IMR-90 (cell line): ENCODE measurements around the gene GPR84. TPM values are rescaled to one million over a fixed set of nuclear protein-coding genes. Genes with fewer than 3 reads are reported as not detected.

Experiments
- ATAC-seq: fragments of 200-7000 bp; cut with Tn5 transposase; 2 replicates; pipeline ENCODE4 v1.9.1; 2020; ENCODE audit warnings: low read depth, mild to moderate bottlenecking, moderate library complexity
- BruUV-seq: library from RNA; stranded (reverse); fragments of 400-500 nt; replicated peaks from 2 replicates; lab custom pipeline; 2021; lab: Mats Ljungman, UMichigan
- CTCF ChIA-PET: fragments of 300-600 bp; formaldehyde crosslinking; extraction: SDS; loops from one replicate; lab custom pipeline; 2021; ENCODE audit warnings: antibody characterized with exemption; lab: Yijun Ruan, JAX
- POLR2A ChIA-PET: fragments of 300-600 bp; sonication (Branson Sonifier 250); formaldehyde crosslinking; loops from one replicate; lab custom pipeline; 2022; ENCODE audit warnings: antibody characterized with exemption; ENCODE audit not compliant: unreplicated experiment; lab: Charles Lee
- DNase-seq: peaks from one replicate; pipeline ENCODE4 v3.0.0; 2013
- H2AFZ ChIP-seq: replicated peaks from 2 replicates; pipeline ENCODE3; 2013; ENCODE audit warnings: low read length, mild to moderate bottlenecking; ENCODE audit not compliant: poor library complexity
- H2AK5ac ChIP-seq: 2 replicates; pipeline ENCODE4 v1.6.1; 2013; ENCODE audit warnings: low read depth, low read length, inconsistent platforms
- H2AK9ac ChIP-seq: replicated peaks from 2 replicates; pipeline ENCODE3; 2013; ENCODE audit warnings: mild to moderate bottlenecking, low read depth, low read length, moderate library complexity; ENCODE audit not compliant: poor library complexity
- H2BK120ac ChIP-seq: 2 replicates; pipeline ENCODE4 v1.6.1; 2013; ENCODE audit warnings: low read depth, low read length, inconsistent platforms
- H2BK15ac ChIP-seq: 3 replicates; pipeline ENCODE4 v1.6.1; 2013; ENCODE audit warnings: low read depth, low read length, inconsistent platforms
- H2BK20ac ChIP-seq: 2 replicates; pipeline ENCODE4 v1.6.1; 2013; ENCODE audit warnings: low read depth, mild to moderate bottlenecking, inconsistent platforms, low read length, moderate library complexity
- H2BK5ac ChIP-seq: 2 replicates; pipeline ENCODE4 v1.6.1; 2013; ENCODE audit warnings: mild to moderate bottlenecking, low read depth, low read length, inconsistent platforms; ENCODE audit not compliant: poor library complexity, severe bottlenecking
- H3K14ac ChIP-seq: replicated peaks from 2 replicates; pipeline ENCODE4 v1.6.1; 2013; ENCODE audit warnings: low read depth, low read length, inconsistent platforms
- H3K18ac ChIP-seq: 2 replicates; pipeline ENCODE4 v1.6.1; 2013; ENCODE audit warnings: low read depth, low read length, control low read depth
- H3K23ac ChIP-seq: 2 replicates; pipeline ENCODE4 v1.6.1; 2013; ENCODE audit warnings: low read depth, low read length, inconsistent platforms
- H3K27ac ChIP-seq: 2 replicates; pipeline ENCODE4 v1.5.1; 2013; ENCODE audit warnings: mild to moderate bottlenecking, control low read depth, low read length; ENCODE audit not compliant: insufficient read depth
- H3K27me3 ChIP-seq: 2 replicates; pipeline ENCODE4 v1.6.1; 2013; ENCODE audit warnings: low read length; ENCODE audit not compliant: control insufficient read depth, insufficient read depth
- H3K36me3 ChIP-seq: 2 replicates; pipeline ENCODE4 v1.6.1; 2013; ENCODE audit warnings: low read length, mixed read lengths; ENCODE audit not compliant: control insufficient read depth, insufficient read depth
- H3K4ac ChIP-seq: 2 replicates; pipeline ENCODE4 v1.6.1; 2013; ENCODE audit warnings: low read depth, low read length, inconsistent platforms
- H3K4me1 ChIP-seq: 2 replicates; pipeline ENCODE4 v1.6.1; 2013; ENCODE audit warnings: low read length, mixed read lengths; ENCODE audit not compliant: control insufficient read depth, insufficient read depth
- H3K4me2 ChIP-seq: 2 replicates; pipeline ENCODE4 v1.6.1; 2013; ENCODE audit warnings: low read depth, mild to moderate bottlenecking, control low read depth, low read length, moderate library complexity
- H3K4me3 ChIP-seq: 2 replicates; pipeline ENCODE4 v1.5.1; 2013; ENCODE audit warnings: low read depth, mild to moderate bottlenecking, control low read depth, low read length, moderate library complexity; ENCODE audit not compliant: insufficient read depth
- H3K56ac ChIP-seq: 2 replicates; pipeline ENCODE4 v1.6.1; 2013; ENCODE audit warnings: low read length, inconsistent platforms; ENCODE audit not compliant: insufficient read depth; ENCODE audit errors: extremely low read depth
- H3K79me1 ChIP-seq, 2 experiments: 2 replicates each; pipeline ENCODE4 v1.6.1; 2013; ENCODE audit warnings: low read length in 2 of 2, inconsistent platforms in 1 of 2, low read depth in 1 of 2
- H3K9ac ChIP-seq: 2 replicates; pipeline ENCODE4 v1.6.1; 2013; ENCODE audit warnings: low read depth, low read length, control low read depth
- H3K9me1 ChIP-seq: 2 replicates; pipeline ENCODE4 v1.6.1; 2013; ENCODE audit warnings: low read length, inconsistent platforms; ENCODE audit not compliant: insufficient read depth
- H3K9me3 ChIP-seq: 2 replicates; pipeline ENCODE4 v1.6.1; 2013; ENCODE audit warnings: low read length; ENCODE audit not compliant: control insufficient read depth, insufficient read depth
- H4K20me1 ChIP-seq: 2 replicates; pipeline ENCODE4 v1.6.1; 2013; ENCODE audit warnings: low read length, inconsistent platforms; ENCODE audit not compliant: insufficient read depth
- H4K5ac ChIP-seq: 2 replicates; pipeline ENCODE4 v1.6.1; 2013; ENCODE audit warnings: mild to moderate bottlenecking, low read depth, low read length, control low read depth
- H4K8ac ChIP-seq, 2 experiments: 2 replicates each; pipeline ENCODE4 v1.6.1; 2013; ENCODE audit warnings: low read depth in 2 of 2, low read length in 2 of 2, control low read depth in 1 of 2, inconsistent platforms in 1 of 2
- H4K91ac ChIP-seq: 2 replicates; pipeline ENCODE4 v1.6.1; 2013; ENCODE audit warnings: low read depth, low read length, inconsistent platforms; ENCODE audit not compliant: insufficient read depth
- CEBPB ChIP-seq: IDR thresholded peaks from 2 replicates; pipeline ENCODE4 v1.6.1; 2012; ENCODE audit warnings: low read depth, low read length, improper control_type of control experiment
- CHD1 ChIP-seq: IDR thresholded peaks from 2 replicates; pipeline ENCODE4 v1.6.1; 2012; ENCODE audit warnings: low read depth, low read length, improper control_type of control experiment
- FOS ChIP-seq: fragments of 150-350 bp; IDR thresholded peaks from 2 replicates; pipeline ENCODE4 v1.6.1; 2016; ENCODE audit warnings: low read depth, low read length
- MAFK ChIP-seq: IDR thresholded peaks from 2 replicates; pipeline ENCODE4 v1.6.1; 2012; ENCODE audit warnings: low read depth, low read length, improper control_type of control experiment
- MAZ ChIP-seq: IDR thresholded peaks from 2 replicates; pipeline ENCODE4 v1.6.1; 2012; ENCODE audit warnings: low read depth, mild to moderate bottlenecking, low read length, improper control_type of control experiment, moderate library complexity, borderline replicate concordance
- POLR2A ChIP-seq: IDR thresholded peaks from 2 replicates; pipeline ENCODE4 v1.6.1; 2012; ENCODE audit warnings: mild to moderate bottlenecking, low read depth, low read length
- RCOR1 ChIP-seq: IDR thresholded peaks from 2 replicates; pipeline ENCODE4 v1.6.1; 2012; ENCODE audit warnings: mild to moderate bottlenecking, low read length, improper control_type of control experiment; ENCODE audit not compliant: insufficient replicate concordance
- WGBS, 2 experiments: methylation state at CpG; one replicate each; pipeline versions ENCODE4 v1.1.5 to v1.1.7; 2013; ENCODE audit warnings: missing lambda C conversion rate in 2 of 2; ENCODE audit not compliant: insufficient read length in 1 of 2; ENCODE audit errors: extremely low coverage in 2 of 2; 5-methylcytosine and 5-hydroxymethylcytosine counted together
- dilution Hi-C: fragments of 300-500 bp; cut with HindIII; formaldehyde crosslinking; loops from one replicate; pipeline ENCODE4 v1.14.3; 2018; ENCODE audit warnings: low sequenced_read_pairs; ENCODE audit not compliant: unreplicated experiment
- in situ Hi-C: fragments of 300-500 bp; cut with MboI; formaldehyde crosslinking; loops from 3 replicates; pipeline ENCODE4 v1.14.3; 2019; ENCODE audit warnings: low sequenced_read_pairs, inconsistent platforms, mixed read lengths
- intact Hi-C: fragments of 100-400 bp; cut with micrococcal nuclease; formaldehyde crosslinking; loops from 2 replicates; pipeline ENCODE4 v1.10.0; 2022
- polyA plus RNA-seq, 3 experiments: library from polyadenylated mRNA; depleted of rRNA; stranded (reverse); fragments of >200 nt; gene quantifications; 2 replicates each; pipeline ENCODE4 v1.2.3, GENCODE V29; 2012; ENCODE audit warnings: low replicate concordance in 1 of 3
- total RNA-seq: library from RNA; depleted of rRNA; stranded (reverse); fragments of >200 nt; gene quantifications from 2 replicates; pipeline ENCODE4 v1.2.3, GENCODE V29; 2012
- TF ChIP-seq, protein P1 (sequence below): fragments of 150-350 bp; IDR thresholded peaks from 2 replicates; pipeline ENCODE4 v1.6.1; 2016; ENCODE audit warnings: low read depth, mild to moderate bottlenecking, low read length, moderate library complexity, borderline replicate concordance
- TF ChIP-seq, protein P2 (sequence below): fragments of 150-350 bp; IDR thresholded peaks from 2 replicates; pipeline ENCODE4 v1.6.1; 2017; ENCODE audit warnings: mild to moderate bottlenecking, antibody characterized with exemption, low read length, low read depth

GPR84 gene
- total and polyA plus RNA-seq, 2 of the 4 experiments (the other 2 are of a cell fraction) = not detected

DNA sequence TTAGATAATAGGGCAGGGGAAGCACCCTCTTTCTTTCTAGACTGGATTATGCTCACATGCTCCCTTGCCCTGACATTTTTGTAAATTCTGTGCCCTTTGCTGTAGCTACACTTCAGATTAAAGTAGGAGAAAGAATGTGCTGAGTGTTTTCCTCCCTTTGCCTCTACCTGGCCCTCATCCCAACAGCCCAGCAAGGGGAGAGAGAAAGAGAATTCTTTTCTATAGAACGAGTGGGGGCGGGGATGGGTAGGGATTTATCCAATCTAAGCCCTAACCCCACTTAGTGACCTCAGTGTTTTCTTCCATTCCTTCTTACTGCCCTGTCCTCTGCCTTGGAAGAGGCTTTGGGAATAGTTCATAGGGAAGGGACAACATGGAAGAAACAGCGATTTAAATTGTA is 13.5 kb downstream of the GPR84 start:
- Histone ChIP-seq H3K56ac (no peak overlapping the region), H3K27ac (no peak overlapping the region), H3K9me3 (no peaks in the 10 kb centered on the region), H3K14ac (no peak overlapping the region), H3K9me1 (peaks cover 8% of the 10 kb centered on the region; the same call in 1 of the 2 replicates), H4K20me1 (no peaks in the 10 kb centered on the region), H3K23ac (no peak overlapping the region), H4K5ac (no peak overlapping the region), H3K4me3 (no peak overlapping the region), H2AK5ac (no peak overlapping the region), H2BK5ac (no peak overlapping the region), H3K27me3 (no peaks in the 10 kb centered on the region), H3K4me2 (no peak overlapping the region), H3K4me1 (peaks cover 21% of the 10 kb centered on the region), H4K91ac (no peak overlapping the region), H4K8ac (no peak overlapping the region), H3K79me1 (0 out of 4 replicates have a peak, but pooled peaks cover 0 to 3% of the 10 kb centered on the region in 2 experiments), H3K4ac (no peak overlapping the region), H3K36me3 (peaks cover 42% of the 10 kb centered on the region), H3K9ac (no peak overlapping the region), H2BK120ac (no peak overlapping the region), H2AK9ac (no peak overlapping the region), H3K18ac (no peak overlapping the region), H2BK15ac (no peak overlapping the region), H2AFZ (no peak overlapping the region), H2BK20ac (no peak overlapping the region)
- BruUV-seq = no TSS peak
- ChIA-PET POLR2A (no interaction called here), CTCF (interaction anchor here (0.8 kb wide), 1 partner anchor 9 kb away, joined by 3 read pairs; no protein-coding TSS in a partner anchor)
- ATAC-seq (no peak), DNase-seq (no peak)
- WGBS, 2 experiments = no CpG with 5 or more reads among the region's 3 CpGs
- in situ Hi-C loops = no loop called here
- intact Hi-C loops = no loop called here
- no peak for TF ChIP-seq MAFK
- TF ChIP-seq RCOR1 = no peak
- no peak for TF ChIP-seq CHD1
- no peak for TF ChIP-seq CEBPB
- TF ChIP-seq, protein P1, sequence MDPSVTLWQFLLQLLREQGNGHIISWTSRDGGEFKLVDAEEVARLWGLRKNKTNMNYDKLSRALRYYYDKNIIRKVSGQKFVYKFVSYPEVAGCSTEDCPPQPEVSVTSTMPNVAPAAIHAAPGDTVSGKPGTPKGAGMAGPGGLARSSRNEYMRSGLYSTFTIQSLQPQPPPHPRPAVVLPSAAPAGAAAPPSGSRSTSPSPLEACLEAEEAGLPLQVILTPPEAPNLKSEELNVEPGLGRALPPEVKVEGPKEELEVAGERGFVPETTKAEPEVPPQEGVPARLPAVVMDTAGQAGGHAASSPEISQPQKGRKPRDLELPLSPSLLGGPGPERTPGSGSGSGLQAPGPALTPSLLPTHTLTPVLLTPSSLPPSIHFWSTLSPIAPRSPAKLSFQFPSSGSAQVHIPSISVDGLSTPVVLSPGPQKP = no peak
- TF ChIP-seq FOS = no peak
- TF ChIP-seq, protein P2, sequence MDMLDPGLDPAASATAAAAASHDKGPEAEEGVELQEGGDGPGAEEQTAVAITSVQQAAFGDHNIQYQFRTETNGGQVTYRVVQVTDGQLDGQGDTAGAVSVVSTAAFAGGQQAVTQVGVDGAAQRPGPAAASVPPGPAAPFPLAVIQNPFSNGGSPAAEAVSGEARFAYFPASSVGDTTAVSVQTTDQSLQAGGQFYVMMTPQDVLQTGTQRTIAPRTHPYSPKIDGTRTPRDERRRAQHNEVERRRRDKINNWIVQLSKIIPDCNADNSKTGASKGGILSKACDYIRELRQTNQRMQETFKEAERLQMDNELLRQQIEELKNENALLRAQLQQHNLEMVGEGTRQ = no peak
- no peak for TF ChIP-seq MAZ
- no peak for TF ChIP-seq POLR2A
- dilution Hi-C loops = no loop called here
